ENCODE results near the gene LYSET.
"Not testable (repeated sequence)": the region's sequence is repeated elsewhere in the genome, so short reads cannot be mapped to it uniquely, and the experiment has no call there.

The LYSET gene

GRCh38 chr14:93169619-93170018 is 15.5 kb upstream of the LYSET start:
- not testable (repeated sequence) for DNase-seq

GRCh38 chr14:93170141-93170540 is 15.0 kb upstream of the LYSET start:
- DNase-seq, result not testable (repeated sequence)

GRCh38 chr14:93171376-93171775 is 13.7 kb upstream of the LYSET start:
- DNase-seq, result no peak

GRCh38 chr14:93173943-93174395 is 11.1 kb upstream of the LYSET start:
- DNase-seq, result no peak

- not testable (repeated sequence) for DNase-seq
These were observed 10.4 kb upstream of the LYSET start for GRCh38 chr14:93174731-93175130.

- no peak for DNase-seq
These were observed 9.6 kb upstream of the LYSET start for GRCh38 chr14:93175492-93175891.

- no peak for DNase-seq
These were observed 1.4 kb upstream of the LYSET start for GRCh38 chr14:93183596-93184317.

GRCh38 chr14:93185349-93185720 is 218 bp downstream of the LYSET start:
- DNase-seq, result peak in 1 of 5 experiments; percentile 48

- DNase-seq, result no peak
These were observed 1.3 kb downstream of the LYSET start for GRCh38 chr14:93186466-93186865.

- no peak for DNase-seq
These were observed 1.8 kb downstream of the LYSET start for GRCh38 chr14:93186956-93187355.

- no peak for DNase-seq
These were observed 10.3 kb downstream of the LYSET start for GRCh38 chr14:93195316-93195999.

GRCh38 chr14:93199031-93199430 is 13.9 kb downstream of the LYSET start:
- DNase-seq, result no peak

GRCh38 chr14:93200553-93200952 is 15.4 kb downstream of the LYSET start:
- DNase-seq, result no peak

GRCh38 chr14:93201155-93201704 is 16.1 kb downstream of the LYSET start:
- DNase-seq, result no peak

- DNase-seq, result peak; percentile 74 to 94 (median 82)
These were observed 21.8 kb downstream of the LYSET start, which contains the start of the genes GON7 and UBR7 for GRCh38 chr14:93206793-93207467. GON7 (minus strand) TSS chr14:93207065; CDS start chr14:93207037, 28 bp downstream. UBR7 (plus strand) TSS chr14:93207256; CDS start chr14:93207292, 36 bp downstream.

- DNase-seq, result peak in 1 of 5 experiments; percentile 57
These were observed 22.6 kb downstream of the LYSET start for GRCh38 chr14:93207468-93208308.

- no peak for DNase-seq
These were observed 27.3 kb downstream of the LYSET start for GRCh38 chr14:93212432-93212831.

GRCh38 chr14:93214598-93214997 is 29.5 kb downstream of the LYSET start:
- no peak for DNase-seq

GRCh38 chr14:93219103-93219726 is 34.1 kb downstream of the LYSET start:
- DNase-seq, result peak in 3 of 5 experiments; percentile 23 to 79 (median 31)

GRCh38 chr14:93220509-93220908 is 35.4 kb downstream of the LYSET start:
- DNase-seq, result peak in 1 of 5 experiments; percentile 13

- no peak for DNase-seq
These were observed 38.4 kb downstream of the LYSET start for GRCh38 chr14:93223565-93223964.

GRCh38 chr14:93228550-93228949 is 43.4 kb downstream of the LYSET start:
- DNase-seq, result no peak

Data from T-helper 2 cell (primary cell).